ENCODE measurements around the gene UMOD.

Gene UMOD

DNA sequence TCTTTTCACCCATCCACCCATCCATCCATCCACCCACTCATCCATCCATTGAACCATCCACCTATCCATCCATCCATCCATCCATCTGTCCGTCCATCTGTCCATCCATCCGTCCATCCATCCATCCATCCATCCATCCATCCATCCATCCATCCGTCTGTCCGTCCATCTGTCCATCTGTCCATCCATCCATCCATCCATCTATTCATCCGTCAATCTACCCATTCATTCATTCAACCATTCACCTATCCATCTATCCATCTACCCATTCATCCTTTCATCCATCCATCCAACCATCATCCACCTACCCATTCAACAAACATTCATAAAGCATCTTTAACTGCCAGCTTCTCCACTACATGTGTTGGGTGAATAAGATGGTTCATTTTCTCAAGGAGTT lies 54.1 kb downstream of the UMOD start:
- no peak for DNase-seq

DNA sequence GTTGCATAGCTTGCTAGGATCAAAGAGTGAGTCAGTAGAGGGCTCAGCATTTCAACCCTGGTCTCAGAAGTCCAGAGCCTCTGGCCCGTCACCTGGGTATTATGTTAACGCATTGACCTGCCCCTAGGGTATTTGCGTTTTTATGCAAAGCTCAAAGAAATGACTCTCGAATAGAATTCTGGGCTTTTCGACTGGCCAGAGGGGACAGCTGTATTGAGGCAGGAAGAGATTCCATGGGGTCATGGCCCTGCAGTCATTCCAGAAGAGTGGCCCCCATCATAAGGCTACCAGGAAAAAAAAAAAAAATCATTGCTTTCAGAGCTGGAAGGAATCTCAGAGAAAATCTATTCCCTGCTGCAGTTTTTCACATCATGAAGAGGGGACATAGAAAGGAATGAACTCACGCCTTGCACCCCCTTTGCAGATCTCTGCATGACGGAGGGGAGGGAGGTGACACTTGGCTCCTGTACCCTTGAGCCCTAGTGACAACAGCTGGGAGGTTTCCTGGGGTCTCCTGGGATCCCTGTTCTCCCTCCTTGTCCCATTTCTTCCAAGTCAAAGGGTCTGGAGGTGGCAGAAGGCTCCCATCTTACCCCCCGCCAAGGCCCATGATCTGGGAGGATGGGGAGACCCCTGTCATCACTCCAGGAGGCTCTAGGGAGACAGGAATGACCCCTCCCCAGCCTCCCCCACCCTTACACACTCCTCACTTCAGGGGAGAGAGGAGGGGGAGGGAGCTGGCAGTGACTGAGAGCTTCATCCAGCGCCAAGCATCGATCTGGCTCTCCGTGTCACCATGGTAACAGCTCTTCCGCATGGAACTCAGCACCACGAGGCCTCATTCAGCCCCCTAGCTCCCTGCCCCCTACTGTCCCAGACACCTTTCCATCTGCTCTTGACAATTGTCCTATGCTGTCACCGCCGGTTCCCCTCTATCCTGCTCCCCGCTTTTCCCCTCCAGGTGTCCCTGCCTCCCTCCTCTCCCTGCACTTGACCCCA lies 61.0 kb downstream of the UMOD start:
- DNase-seq: no peak

DNA sequence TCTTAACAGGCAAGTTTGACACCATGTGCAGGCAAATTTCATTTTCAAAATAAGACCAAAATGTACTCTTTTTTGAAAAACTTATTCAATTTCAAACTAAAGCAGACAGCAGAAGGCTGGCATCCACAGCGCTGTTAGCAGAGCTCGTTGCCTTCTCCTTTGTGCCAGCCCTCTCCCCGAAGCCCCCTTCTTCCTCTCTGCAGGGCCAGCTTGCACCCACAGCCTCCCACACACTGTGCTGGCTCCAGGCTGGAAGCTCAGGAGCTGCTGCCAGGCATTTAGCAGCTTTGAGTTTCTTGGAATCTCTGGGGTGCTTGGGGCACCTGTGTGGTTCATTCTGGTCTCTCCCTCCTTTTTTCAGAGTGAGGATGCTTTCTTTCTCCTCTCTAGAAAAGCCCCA lies 62.9 kb downstream of the UMOD start:
- no peak for DNase-seq

DNA sequence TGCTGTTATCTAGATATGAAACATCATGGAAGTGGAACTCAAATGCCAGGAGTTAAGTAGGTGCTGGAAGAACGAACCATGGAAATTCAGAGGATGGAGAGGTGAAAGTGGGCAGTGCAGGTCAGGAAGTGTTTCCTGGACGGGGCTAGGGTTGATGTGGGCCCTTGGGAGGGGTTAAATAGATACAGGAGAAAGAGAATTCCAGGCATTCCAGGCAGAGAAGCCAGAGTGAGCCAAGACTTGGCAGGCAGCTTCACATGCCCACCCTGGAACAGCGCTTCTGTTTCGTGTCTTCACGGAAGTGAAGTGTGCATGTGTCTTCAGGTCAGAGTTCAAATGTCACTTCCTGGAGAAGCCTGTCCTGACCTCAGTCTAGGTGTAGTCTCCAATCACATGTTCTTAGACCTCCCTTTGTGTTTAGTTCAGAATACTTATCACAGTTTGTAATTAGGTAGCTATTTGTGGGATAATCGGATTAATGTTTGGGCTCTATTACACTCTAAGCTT lies 66.5 kb downstream of the UMOD start:
- DNase-seq: no peak

Data from suppressor macrophage treated with lipopolysaccharide for 4 hours (primary cell).